GM12891 (cell line): ENCODE measurements around the gene RTP1.

Source experiments
- POLR2A ChIP-seq: IDR thresholded peaks from 2 replicates; pipeline ENCODE4 v1.6.1; 2011; ENCODE audit warnings: low read depth, low read length, control low read depth
- TAF1 ChIP-seq: IDR thresholded peaks from 2 replicates; pipeline ENCODE4 v1.6.1; 2011; ENCODE audit warnings: low read depth, low read length, control low read depth

- TF ChIP-seq TAF1 (no peak), POLR2A (no peak)
Observed at GRCh38 chr3:187237741-187238140, 40.5 kb downstream of the RTP1 start.
